HG02884 (cell line): Measurements from ENCODE around the gene MZB1.

Source experiments
- ATAC-seq: cut with Tn5 transposase; IDR thresholded peaks from one replicate; pipeline ENCODE4 v1.9.1; 2021; ENCODE audit warnings: mild to moderate bottlenecking, moderate library complexity; ENCODE audit not compliant: unreplicated experiment

The MZB1 gene, protein sequence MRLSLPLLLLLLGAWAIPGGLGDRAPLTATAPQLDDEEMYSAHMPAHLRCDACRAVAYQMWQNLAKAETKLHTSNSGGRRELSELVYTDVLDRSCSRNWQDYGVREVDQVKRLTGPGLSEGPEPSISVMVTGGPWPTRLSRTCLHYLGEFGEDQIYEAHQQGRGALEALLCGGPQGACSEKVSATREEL

GRCh38 chr5:139389701-139390638 is at the start of gene MZB1:
Gene MZB1 (minus strand): TSS chr5:139389913. CDS start chr5:139389856, 57 bp downstream.
- peak; percentile 38 for ATAC-seq

- ATAC-seq, result peak; percentile 89
Measured at GRCh38 chr5:139439013-139439903, 49.5 kb upstream of the MZB1 start, which contains the start of gene DNAJC18. Gene DNAJC18 (minus strand): TSS chr5:139439525. CDS start chr5:139439445, 80 bp downstream.

GRCh38 chr5:139438707-139439012 is 48.9 kb upstream of the MZB1 start:
- no peak for ATAC-seq

DNA sequence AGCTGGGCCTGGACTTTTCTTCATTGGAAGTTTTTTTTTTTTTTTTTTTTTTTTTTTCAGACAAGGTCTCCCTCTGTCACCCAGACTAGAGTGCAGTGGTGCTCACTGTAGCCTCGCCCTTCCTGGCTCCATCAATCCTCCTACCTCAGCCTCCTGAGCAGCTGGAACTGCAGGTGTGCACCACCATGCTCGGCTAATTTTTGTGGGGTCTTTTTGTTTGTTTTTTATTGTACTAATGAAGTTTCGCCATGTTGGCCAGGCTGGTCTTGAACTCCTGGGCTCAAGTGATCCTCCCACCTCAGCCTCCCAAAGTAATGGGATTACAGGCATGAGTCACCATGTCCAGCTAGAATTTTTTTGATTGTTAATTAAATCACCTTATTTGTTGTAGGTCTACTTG is 46.0 kb upstream of the MZB1 start:
- ATAC-seq, result no peak

GRCh38 chr5:139431706-139432105 is 42.0 kb upstream of the MZB1 start:
- ATAC-seq, result no peak

- no peak for ATAC-seq
Measured at GRCh38 chr5:139430015-139430414, 40.3 kb upstream of the MZB1 start.

- ATAC-seq, result no peak
Measured at GRCh38 chr5:139426203-139426885, 36.6 kb upstream of the MZB1 start.

GRCh38 chr5:139425497-139425896 is 35.8 kb upstream of the MZB1 start:
- ATAC-seq, result no peak

- no peak for ATAC-seq
Measured at GRCh38 chr5:139422307-139422893, 32.7 kb upstream of the MZB1 start.

DNA sequence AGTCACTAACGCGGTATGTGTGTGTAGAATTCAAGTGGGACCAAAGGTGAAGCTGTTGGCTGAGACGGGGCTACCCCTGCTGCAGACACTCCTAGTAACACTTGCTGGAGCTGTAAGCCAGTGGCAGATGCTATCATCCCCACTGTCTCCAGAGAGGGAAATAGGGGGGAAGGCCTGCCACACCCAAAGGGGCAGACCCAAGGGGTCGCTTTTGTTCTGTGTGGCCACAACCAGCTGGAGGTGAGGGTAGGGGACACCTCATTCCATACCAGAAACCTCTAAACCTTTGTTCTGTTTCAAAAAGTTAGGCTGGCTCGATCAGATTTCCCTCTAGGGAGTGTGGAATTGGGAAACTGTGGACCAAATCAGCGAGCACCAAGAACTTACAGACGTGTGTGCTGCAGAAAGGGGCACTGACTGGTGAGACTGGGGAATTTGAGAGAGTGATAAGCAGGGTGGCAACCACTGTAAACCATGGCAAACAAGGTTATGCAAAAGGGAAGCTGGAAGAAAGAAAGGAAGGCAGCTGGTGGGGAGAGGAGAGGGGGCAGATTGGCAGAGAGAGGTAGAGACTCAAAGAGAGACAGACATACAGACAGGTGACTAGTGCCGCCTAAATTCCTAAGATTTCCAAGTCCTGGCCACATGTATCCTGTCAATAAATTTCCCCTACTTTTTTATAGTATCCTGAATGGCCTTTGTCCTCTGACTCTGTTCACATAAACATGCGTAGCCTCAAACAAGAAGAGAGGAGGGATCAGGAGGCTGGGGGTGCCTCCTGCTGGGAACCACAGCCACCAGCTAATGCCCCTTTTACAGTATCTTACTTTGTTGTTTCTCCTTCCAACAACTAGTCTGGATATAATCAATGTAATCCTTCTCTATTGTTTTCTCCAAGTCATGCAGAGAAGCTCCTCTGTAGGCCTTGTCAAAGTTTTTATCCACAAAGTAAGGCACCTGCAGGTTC is 29.8 kb upstream of the MZB1 start:
- ATAC-seq, result no peak

DNA sequence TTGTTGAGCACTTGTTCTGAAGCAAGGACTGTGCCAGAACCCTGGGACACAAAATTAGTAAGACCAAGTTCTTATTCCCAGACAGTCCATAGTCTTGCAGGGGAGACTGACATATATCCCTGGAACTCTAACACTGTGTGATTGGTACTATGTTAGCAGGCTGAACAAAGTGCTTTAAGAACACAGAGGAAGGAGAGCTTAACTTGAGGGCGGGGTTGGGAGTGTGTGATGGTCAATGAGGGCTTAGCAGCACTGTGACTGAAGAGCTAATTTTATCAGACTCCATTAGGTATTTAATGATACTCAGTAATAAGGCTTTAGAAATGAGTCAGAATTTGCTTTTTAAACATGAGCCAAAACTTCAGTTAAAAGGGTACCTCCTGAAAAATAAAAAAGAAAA is 29.1 kb upstream of the MZB1 start:
- no peak for ATAC-seq

GRCh38 chr5:139417214-139417613 is 27.5 kb upstream of the MZB1 start:
- no peak for ATAC-seq

- ATAC-seq, result no peak
Measured at GRCh38 chr5:139416651-139417050, 26.9 kb upstream of the MZB1 start.

- no peak for ATAC-seq
Measured at GRCh38 chr5:139415869-139416268, 26.2 kb upstream of the MZB1 start.

GRCh38 chr5:139415221-139415861 is 25.6 kb upstream of the MZB1 start:
- ATAC-seq, result no peak

- no peak for ATAC-seq
Measured at GRCh38 chr5:139414581-139415130, 24.9 kb upstream of the MZB1 start.

- no peak for ATAC-seq
Measured at GRCh38 chr5:139413963-139414362, 24.2 kb upstream of the MZB1 start.

GRCh38 chr5:139413153-139413552 is 23.4 kb upstream of the MZB1 start:
- no peak for ATAC-seq
